ENCODE measurements around the gene USP37.

USP37 gene

GRCh38 chr2:218429911-218430692 is 138.0 kb downstream of the USP37 start:
- Histone ChIP-seq H3K27me3 (ENCODE audit: control insufficient read depth, low read length) (peaks cover 14% of the 10 kb centered on the region; the same call in 1 of the 2 replicates), H3K4me3 (ENCODE audit: low read length) (no peak overlapping the region), H3K79me2 (ENCODE audit: control insufficient read depth, low read length) (no peaks in the 10 kb centered on the region), H3K9me2 (replicated peaks; ENCODE audit: control insufficient read depth, low read length) (no peaks in the 10 kb centered on the region), H3F3A (ENCODE audit: control insufficient read depth, insufficient read depth) (no peaks in the 10 kb centered on the region), H3K27ac (ENCODE audit: low read depth, low read length) (no peak overlapping the region), H3K36me3 (ENCODE audit: control insufficient read depth, low read length) (no peaks in the 10 kb centered on the region), H3K4me1 (ENCODE audit: control insufficient read depth, low read length) (no peaks in the 10 kb centered on the region), H3K4me2 (ENCODE audit: low read length) (no peak overlapping the region), H4K20me1 (ENCODE audit: control insufficient read depth, insufficient read depth, low read depth, low read length) (no peaks in the 10 kb centered on the region), H3K9me3 (ENCODE audit: control insufficient read depth, insufficient read depth, low read length) (no peaks in the 10 kb centered on the region)
- no peak for TF ChIP-seq CTCF (IDR thresholded peaks at IDR 0.05; ENCODE audit: low read depth, low read length, poor library complexity, severe bottlenecking)
- no peak for TF ChIP-seq EZH2phosphoT487 (IDR thresholded peaks at IDR 0.05; ENCODE audit: borderline replicate concordance, low read length)

- no peak for TF ChIP-seq CTCF (IDR thresholded peaks at IDR 0.05; ENCODE audit: low read depth, low read length, poor library complexity, severe bottlenecking)
- no peak for TF ChIP-seq EZH2phosphoT487 (IDR thresholded peaks at IDR 0.05; ENCODE audit: borderline replicate concordance, low read length)
- no peak overlapping the region for H3K4me2 ChIP-seq (ENCODE audit: low read length)
- H3K79me2 ChIP-seq (ENCODE audit: control insufficient read depth, low read length): no peaks in the 10 kb centered on the region
These were observed 139.1 kb downstream of the USP37 start for GRCh38 chr2:218428846-218429558.

GRCh38 chr2:218427741-218428140 is 140.4 kb downstream of the USP37 start:
- Histone ChIP-seq H3K27ac (ENCODE audit: low read depth, low read length) (no peak overlapping the region), H3K27me3 (ENCODE audit: control insufficient read depth, low read length) (peaks cover 14% of the 10 kb centered on the region; the same call in 1 of the 2 replicates), H3F3A (ENCODE audit: control insufficient read depth, insufficient read depth) (no peaks in the 10 kb centered on the region), H3K4me1 (ENCODE audit: control insufficient read depth, low read length) (no peaks in the 10 kb centered on the region), H3K36me3 (ENCODE audit: control insufficient read depth, low read length) (no peaks in the 10 kb centered on the region), H3K9me2 (replicated peaks; ENCODE audit: control insufficient read depth, low read length) (no peaks in the 10 kb centered on the region), H4K20me1 (ENCODE audit: control insufficient read depth, insufficient read depth, low read depth, low read length) (no peaks in the 10 kb centered on the region), H3K9me3 (ENCODE audit: control insufficient read depth, insufficient read depth, low read length) (no peaks in the 10 kb centered on the region), H3K4me3 (ENCODE audit: low read length) (no peak overlapping the region), H3K4me2 (ENCODE audit: low read length) (no peak overlapping the region), H3K79me2 (ENCODE audit: control insufficient read depth, low read length) (no peaks in the 10 kb centered on the region)
- TF ChIP-seq EZH2phosphoT487 (IDR thresholded peaks at IDR 0.05; ENCODE audit: borderline replicate concordance, low read length): no peak
- TF ChIP-seq CTCF (IDR thresholded peaks at IDR 0.05; ENCODE audit: low read depth, low read length, poor library complexity, severe bottlenecking): no peak

More at GRCh38 chr2:218428846-218429558, 139.1 kb downstream of the USP37 start:
- H3F3A ChIP-seq (ENCODE audit: control insufficient read depth, insufficient read depth): no peaks in the 10 kb centered on the region
- no peaks in the 10 kb centered on the region for H3K36me3 ChIP-seq (ENCODE audit: control insufficient read depth, low read length)
- peaks cover 14% of the 10 kb centered on the region; the same call in 1 of the 2 replicates for H3K27me3 ChIP-seq (ENCODE audit: control insufficient read depth, low read length)
- no peaks in the 10 kb centered on the region for H3K4me1 ChIP-seq (ENCODE audit: control insufficient read depth, low read length)
- H3K9me3 ChIP-seq (ENCODE audit: control insufficient read depth, insufficient read depth, low read length): no peaks in the 10 kb centered on the region
- H3K9me2 ChIP-seq (replicated peaks; ENCODE audit: control insufficient read depth, low read length): no peaks in the 10 kb centered on the region
- no peak overlapping the region for H3K27ac ChIP-seq (ENCODE audit: low read depth, low read length)
- no peaks in the 10 kb centered on the region for H4K20me1 ChIP-seq (ENCODE audit: control insufficient read depth, insufficient read depth, low read depth, low read length)
- H3K4me3 ChIP-seq (ENCODE audit: low read length): no peak overlapping the region

Data from DOHH2 (cell line).